HepG2 (cell line): ENCODE measurements around the gene LUM.

ENCODE experiments used
- CTCF ChIP-seq: sonication (generic); formaldehyde crosslinking; IDR thresholded peaks from 2 replicates; pipeline ENCODE4 v1.5.0; 2020; ENCODE audit warnings: mild to moderate bottlenecking, missing genetic modification reagents, moderate library complexity
- KMT2B ChIP-seq: IDR thresholded peaks from 2 replicates; pipeline ENCODE4 v1.6.1; 2016; ENCODE audit warnings: missing genetic modification reagents, missing compliant biosample characterization
- NFE2L1 ChIP-seq: sonication (generic); formaldehyde crosslinking; IDR thresholded peaks from 2 replicates; pipeline ENCODE4 v1.4.0; 2020; ENCODE audit warnings: missing genetic modification reagents, mild to moderate bottlenecking, borderline replicate concordance
- POLR2A ChIP-seq, 2 experiments: IDR thresholded peaks; 2 replicates each; pipeline ENCODE4 v1.6.1; 2011; ENCODE audit warnings: low read depth in 2 of 2, low read length in 2 of 2, mild to moderate bottlenecking in 1 of 2, moderate library complexity in 1 of 2; ENCODE audit not compliant: insufficient read depth in 1 of 2
- PRDM10 ChIP-seq: sonication (generic); formaldehyde crosslinking; IDR thresholded peaks from 2 replicates; pipeline ENCODE4 v1.4.0; 2020; ENCODE audit warnings: low read depth, missing genetic modification reagents
- ZBTB33 ChIP-seq: sonication (generic); formaldehyde crosslinking; IDR thresholded peaks from 2 replicates; pipeline ENCODE4 v1.4.0; 2020; ENCODE audit warnings: missing genetic modification reagents
- ZNF562 ChIP-seq: sonication (generic); formaldehyde crosslinking; IDR thresholded peaks from 2 replicates; pipeline ENCODE4 v1.8.0; 2022; ENCODE audit warnings: missing genetic modification reagents, borderline replicate concordance
- ZNF740 ChIP-seq: sonication (generic); formaldehyde crosslinking; IDR thresholded peaks from 2 replicates; pipeline ENCODE4 v1.4.0; 2020; ENCODE audit warnings: missing genetic modification reagents
- ZNF776 ChIP-seq: sonication (generic); formaldehyde crosslinking; IDR thresholded peaks from 2 replicates; pipeline ENCODE4 v1.4.0; 2020; ENCODE audit warnings: mild to moderate bottlenecking, missing genetic modification reagents
- ZNF839 ChIP-seq: sonication (generic); formaldehyde crosslinking; IDR thresholded peaks from 2 replicates; pipeline ENCODE4 v1.4.0; 2020; ENCODE audit warnings: missing genetic modification reagents, mild to moderate bottlenecking, borderline replicate concordance

GRCh38 chr12:91127306-91127705 lies 16.0 kb upstream of the LUM start:
- TF ChIP-seq ZBTB33 (CRISPR knock-in tag) (no peak), ZNF740 (CRISPR knock-in tag) (no peak), POLR2A (IDR thresholded peaks at IDR 0.05; ENCODE audit: insufficient read depth in 1 of 2, low read depth in 2 of 2, low read length in 2 of 2) (no peak), ZNF562 (CRISPR knock-in tag) (no peak), NFE2L1 (CRISPR knock-in tag) (no peak), PRDM10 (no peak), ZNF776 (CRISPR knock-in tag) (no peak), KMT2B (CRISPR knock-in tag) (no peak), CTCF (CRISPR knock-in tag) (no peak), ZNF839 (CRISPR knock-in tag) (no peak)
